Muscle of arm (tissue), 14 donors: ENCODE results near the gene JOSD1. TPM values are rescaled to one million over a fixed set of nuclear protein-coding genes. Genes with fewer than 3 reads are reported as not detected.

ENCODE experiments used
- DNase-seq: peaks from one replicate; pipeline ENCODE4 v3.0.0-alpha.2; 2013
- long read RNA-seq, 11 donors: transcript quantifications; one replicate each; lab custom pipeline, GENCODE V29; 2026
- polyA plus RNA-seq, 12 donors: library from polyadenylated mRNA; unstranded; fragments of 120-200 nt; gene quantifications; one replicate each; pipeline ENCODE4 v1.2.1, GENCODE V29; 2013; ENCODE audit not compliant: insufficient read length in 12 of 12

JOSD1 gene
- 10 to 100 TPM in 11 of 12 donors, not detected in 1; 31.4 to 79.1 (median 37.2) TPM for polyA plus RNA-seq
- long read RNA-seq, donor 1, transcript JOSD1-201 (4 exons, 3,648 nt): major isoform, 11 of 17 reads
- long read RNA-seq, donor 1, partial matches to known transcripts: 0 of 17 reads
- long read RNA-seq, donor 1, other reads (novel, unspliced or antisense): 0 of 17 reads
- long read RNA-seq, donor 2, partial matches to known transcripts: 0 of 4 reads
- long read RNA-seq, donor 2, other reads (novel, unspliced or antisense): 0 of 4 reads
- long read RNA-seq, donor 3, transcript JOSD1-201 (4 exons, 3,648 nt): major isoform, 5 of 8 reads
- long read RNA-seq, donor 3, partial matches to known transcripts: 0 of 8 reads
- long read RNA-seq, donor 3, other reads (novel, unspliced or antisense): 0 of 8 reads
- long read RNA-seq, donor 4, partial matches to known transcripts: 0 of 2 reads
- long read RNA-seq, donor 4, other reads (novel, unspliced or antisense): 0 of 2 reads
- long read RNA-seq, donor 5, partial matches to known transcripts: 0 of 6 reads
- long read RNA-seq, donor 5, other reads (novel, unspliced or antisense): 0 of 6 reads
- long read RNA-seq, donor 6, partial matches to known transcripts: 0 of 5 reads
- long read RNA-seq, donor 6, other reads (novel, unspliced or antisense): 0 of 5 reads
- long read RNA-seq, donor 7, partial matches to known transcripts: 0 of 2 reads
- long read RNA-seq, donor 7, other reads (novel, unspliced or antisense): 0 of 2 reads
- long read RNA-seq, donor 8, partial matches to known transcripts: 0 of 4 reads
- long read RNA-seq, donor 8, other reads (novel, unspliced or antisense): 0 of 4 reads
- long read RNA-seq, donor 9, partial matches to known transcripts: 0 of 2 reads
- long read RNA-seq, donor 9, other reads (novel, unspliced or antisense): 0 of 2 reads
- long read RNA-seq, donor 10, partial matches to known transcripts: 0 of 6 reads
- long read RNA-seq, donor 10, other reads (novel, unspliced or antisense): 0 of 6 reads
- long read RNA-seq, donor 11, partial matches to known transcripts: 0 of 7 reads
- long read RNA-seq, donor 11, other reads (novel, unspliced or antisense): 0 of 7 reads

- DNase-seq: peak; percentile 93
Measured at GRCh38 chr22:38700789-38701628, at the start of gene JOSD1. JOSD1 (minus strand) TSS chr22:38700943; CDS start chr22:38699987, 956 bp downstream.

- no peak for DNase-seq
Measured at GRCh38 chr22:38750104-38750503, 49.4 kb upstream of the JOSD1 start.

DNA sequence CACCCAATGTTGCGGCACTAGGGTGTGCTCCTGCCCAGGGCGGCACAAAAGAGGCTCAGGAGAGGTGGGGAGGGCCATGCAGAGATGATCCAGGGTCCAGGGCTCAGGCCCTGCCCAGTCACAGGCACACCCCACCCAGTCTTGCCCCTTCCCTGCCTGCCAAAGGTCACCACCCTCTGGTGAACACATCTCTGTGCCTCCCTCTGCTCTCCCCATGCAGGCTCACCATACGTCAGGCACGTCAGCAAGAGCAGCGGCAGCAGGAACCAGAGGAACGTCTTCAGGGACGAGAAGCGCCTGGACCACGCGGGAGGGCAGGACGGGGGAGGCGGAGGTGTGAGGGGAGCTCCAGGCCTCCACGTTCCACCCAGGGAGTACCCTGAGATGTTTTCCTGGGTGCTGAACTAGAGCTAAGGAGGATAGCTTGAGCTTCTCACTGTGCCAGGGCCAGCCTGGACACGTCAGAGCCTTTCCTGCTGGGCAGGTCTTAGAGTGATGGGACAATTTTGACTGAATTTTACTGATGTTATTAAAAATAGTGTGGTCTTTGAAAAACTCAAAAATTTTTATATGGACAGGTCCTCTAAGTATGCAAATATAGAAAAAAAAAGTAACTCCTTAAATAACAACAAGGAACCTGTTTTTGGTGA, 47.9 kb upstream of the JOSD1 start:
- DNase-seq: no peak

DNA sequence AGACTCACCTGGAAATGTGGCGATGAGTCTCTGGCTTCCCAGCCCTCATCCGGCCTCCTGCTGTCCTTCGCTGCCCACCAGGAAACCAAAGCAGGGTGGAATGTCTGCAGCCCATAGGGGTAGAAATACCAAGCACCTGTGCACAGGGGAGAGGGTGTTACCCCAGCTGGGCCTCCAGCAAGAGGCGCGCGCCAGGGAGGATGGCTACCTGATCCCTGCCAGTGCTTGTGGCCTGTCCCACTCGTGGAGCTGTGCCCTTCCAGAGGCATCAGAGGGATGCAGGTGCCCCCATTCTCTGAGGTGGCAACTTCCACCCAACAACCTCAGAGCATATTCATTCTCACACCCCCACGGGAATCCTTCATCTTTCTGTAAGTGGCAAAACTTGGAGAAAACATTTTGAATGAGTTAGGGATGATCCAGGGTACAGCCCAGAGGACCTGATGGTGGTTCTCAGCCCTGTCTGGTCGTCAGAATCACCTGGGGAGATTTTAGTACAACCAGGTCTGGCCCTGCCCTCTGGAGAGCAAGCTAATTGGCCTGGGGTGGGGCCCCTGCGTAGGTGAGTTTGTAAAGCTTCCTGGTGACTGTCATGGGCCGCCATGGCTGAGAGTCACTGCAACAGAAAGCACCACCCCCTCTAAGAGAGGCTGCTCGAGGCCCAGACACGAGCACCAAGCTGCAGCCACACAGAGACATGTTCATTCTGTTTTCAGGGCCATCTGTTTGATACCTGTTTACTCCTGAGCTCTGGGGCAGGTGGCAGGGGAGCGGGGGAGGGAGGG, 45.1 kb upstream of the JOSD1 start:
- no peak for DNase-seq

DNA sequence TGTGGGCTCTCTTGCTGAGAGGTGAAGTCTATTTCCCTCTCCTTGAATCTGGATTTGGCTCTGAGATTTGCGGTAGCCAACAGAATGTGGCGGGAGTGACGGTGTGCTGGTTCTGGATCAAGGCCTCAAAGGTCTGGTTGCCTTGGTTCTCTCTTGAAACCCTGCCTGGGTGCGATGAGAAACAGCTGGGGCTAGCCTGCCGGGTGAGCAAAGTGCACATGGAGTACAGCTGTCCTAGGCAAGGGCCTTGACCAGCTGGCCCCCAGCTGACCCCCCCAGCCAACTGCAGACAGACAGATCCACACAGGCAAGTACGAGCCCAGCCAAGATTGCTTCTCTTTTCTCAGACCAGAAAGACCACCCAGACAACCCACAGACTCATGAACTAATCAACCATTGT, 44.2 kb upstream of the JOSD1 start:
- DNase-seq: no peak

DNA sequence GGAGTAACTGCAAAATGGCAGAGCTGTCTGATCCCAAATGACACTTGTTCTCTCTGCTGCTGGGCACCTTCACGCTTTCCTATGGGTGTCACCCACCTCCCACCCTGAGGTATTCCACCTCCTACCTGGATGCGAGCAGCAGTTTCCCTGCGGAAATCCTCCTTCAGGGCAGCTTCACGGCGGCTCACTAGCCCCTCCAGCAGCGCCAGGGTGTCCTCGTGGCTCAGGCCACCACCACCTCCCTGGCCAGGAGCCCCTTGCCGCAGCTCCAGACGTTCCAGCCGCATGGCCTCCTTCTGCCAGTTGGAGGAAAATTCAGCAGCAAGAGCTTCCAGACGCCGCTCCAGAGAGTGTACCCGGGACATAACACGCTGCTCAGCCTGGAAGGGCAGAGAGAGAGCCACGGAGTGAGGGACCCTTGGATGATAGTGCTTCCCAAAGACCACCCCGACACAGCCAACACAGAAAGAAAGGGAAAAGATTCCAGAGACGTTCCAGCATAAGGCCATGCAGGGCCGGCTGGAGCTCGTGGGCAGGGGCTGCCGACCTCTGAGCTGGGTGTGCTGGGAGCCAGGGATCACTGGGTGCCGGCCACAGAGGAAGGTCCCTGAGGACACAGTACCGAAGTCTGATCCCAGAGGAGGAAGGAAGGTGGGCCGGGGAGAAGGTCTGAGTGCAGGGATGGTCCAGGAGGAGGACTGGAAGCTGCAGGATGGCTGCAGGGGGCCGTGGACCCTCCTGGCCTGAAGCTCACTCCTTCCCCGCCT, 41.6 kb upstream of the JOSD1 start:
- DNase-seq: no peak

DNA sequence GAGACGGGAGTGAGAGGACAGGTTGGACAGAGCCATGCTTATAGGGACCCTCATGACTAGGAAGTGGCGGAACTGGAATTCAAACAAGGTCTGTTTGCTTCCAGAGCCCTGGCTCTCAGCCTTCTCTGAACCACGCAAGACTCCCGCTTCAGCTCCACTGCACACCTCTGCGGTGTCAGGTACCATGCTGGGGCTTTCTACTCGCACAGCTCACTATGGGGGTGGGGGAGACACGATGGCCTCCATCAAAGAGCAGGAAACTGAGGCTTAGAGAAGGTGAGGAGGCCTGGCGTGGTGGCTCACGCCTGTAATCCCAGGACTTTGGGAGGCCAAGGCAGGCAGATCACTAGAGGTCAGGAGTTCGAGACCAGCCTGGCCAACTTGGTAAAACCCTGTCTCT, 40.8 kb upstream of the JOSD1 start:
- DNase-seq: no peak

DNA sequence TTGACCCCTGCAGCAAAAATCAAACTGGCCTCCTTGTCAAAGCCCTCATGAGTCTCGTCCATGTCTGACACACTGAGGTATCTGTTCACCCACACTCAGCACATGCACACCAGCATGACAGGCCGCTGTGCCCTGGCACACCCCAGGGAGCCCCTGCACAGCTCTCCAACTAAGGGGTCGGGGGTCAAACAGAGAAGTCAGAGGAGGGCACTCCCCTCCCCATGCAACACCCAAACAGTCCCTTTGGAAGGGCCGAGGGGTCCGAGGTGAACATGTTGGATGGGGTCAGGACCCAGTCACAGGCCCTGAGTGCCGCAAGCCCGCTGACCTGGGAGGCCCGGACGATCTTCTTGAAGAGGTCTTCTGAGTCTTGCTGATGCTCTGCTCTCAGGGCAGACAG, 40.4 kb upstream of the JOSD1 start:
- no peak for DNase-seq

GRCh38 chr22:38740754-38741153, 40.0 kb upstream of the JOSD1 start:
- DNase-seq: no peak

GRCh38 chr22:38740116-38740723, 39.5 kb upstream of the JOSD1 start:
- DNase-seq: no peak

DNA sequence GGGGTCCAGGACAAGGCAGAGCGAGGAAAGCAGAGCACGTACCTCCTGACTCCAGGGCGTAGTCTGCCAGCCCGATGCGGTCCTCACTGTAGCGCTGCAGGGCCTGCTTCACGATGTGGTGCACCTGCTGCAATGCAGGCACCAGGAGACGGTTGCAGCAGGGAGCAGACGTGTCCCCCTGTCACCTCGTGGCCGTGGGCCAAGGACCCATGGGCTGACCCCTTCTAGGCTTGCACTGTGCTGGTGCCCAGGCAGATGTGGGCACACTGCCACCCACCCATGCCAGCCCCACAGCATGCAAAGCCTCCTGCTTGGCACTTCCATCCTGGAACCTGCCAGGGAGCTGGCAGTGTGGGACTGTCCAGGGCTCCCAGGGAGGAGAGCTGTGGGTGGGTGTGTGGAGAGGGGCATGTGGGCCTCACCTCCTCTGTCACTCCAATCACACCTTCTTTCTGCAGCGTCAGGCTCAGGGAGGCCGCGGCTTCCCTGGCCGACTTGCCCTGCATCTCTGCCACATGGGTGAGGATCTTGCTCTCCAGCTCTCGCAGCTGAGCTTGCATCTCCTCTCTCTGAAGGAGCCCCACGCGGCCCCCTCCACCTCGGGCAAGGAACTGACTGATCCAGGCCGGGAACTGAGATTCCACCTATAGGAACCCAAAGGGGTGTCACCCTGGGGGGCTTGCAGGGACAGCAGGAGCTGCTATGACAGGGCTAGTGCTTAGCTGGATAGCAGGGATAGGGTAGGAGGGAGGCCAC, 38.7 kb upstream of the JOSD1 start:
- DNase-seq: no peak

- DNase-seq: no peak
Measured at GRCh38 chr22:38738475-38739070, 37.8 kb upstream of the JOSD1 start.

GRCh38 chr22:38737302-38738060, 36.7 kb upstream of the JOSD1 start:
- no peak for DNase-seq

DNA sequence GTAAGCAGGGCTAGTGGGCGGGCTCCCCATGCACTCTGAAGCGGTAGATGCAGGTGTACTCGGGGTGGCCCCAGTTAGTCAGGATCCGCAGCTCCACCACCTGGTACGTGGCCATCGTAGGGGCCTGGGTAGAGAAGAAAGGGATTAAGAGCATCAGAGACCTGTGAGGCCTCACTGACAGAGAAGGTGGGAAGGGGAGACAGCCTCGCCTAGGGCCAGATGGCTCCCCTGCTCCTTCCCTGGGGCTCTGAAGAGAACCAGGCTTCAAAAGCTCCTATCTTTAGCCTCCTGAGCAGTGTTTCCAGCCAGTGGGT, 35.5 kb upstream of the JOSD1 start:
- no peak for DNase-seq

DNA sequence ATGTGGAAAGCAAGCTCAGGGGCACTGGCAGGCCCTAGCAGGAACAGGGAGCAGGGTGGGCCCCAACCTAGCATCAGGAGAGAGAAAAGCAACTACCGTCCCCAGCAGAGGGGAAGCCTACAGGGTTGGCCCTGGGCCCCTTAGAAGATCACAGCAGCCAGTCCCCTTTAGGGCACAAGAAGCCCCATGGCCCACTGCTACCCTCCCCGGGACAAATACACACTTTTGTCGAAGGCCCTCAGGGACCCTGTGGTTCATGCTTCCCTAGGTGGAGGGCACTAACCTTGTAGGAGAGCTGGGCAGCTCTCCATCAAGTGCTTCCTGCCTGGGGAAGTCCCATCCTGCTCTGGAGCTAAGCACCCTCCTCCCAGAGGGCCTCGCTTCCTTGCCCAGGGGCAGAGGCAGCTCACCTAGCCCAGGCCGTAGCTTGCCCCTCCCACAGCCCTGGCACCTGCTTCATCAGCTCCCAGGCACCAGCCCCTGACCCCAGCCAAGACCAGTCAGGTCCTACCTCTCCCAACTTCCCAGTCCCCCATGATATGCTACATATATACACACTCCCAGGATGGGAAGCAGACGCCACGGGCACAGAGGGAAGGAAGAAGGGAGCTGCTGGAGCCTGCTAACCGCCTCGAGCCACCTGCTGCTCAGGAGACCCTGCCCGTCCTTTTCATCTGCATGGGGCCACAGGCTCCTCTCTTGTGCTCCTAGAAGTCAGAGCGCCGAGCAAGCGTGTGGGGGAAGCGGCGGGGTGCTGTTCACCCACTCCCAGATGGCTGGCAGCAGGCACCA, 34.9 kb upstream of the JOSD1 start:
- DNase-seq: no peak

- no peak for DNase-seq
Measured at GRCh38 chr22:38735126-38735464, 34.4 kb upstream of the JOSD1 start.
